AG10803 (cell line): ENCODE data around the gene BABAM2.

Source experiments
- DNase-seq: peaks from one replicate; pipeline ENCODE4 v3.0.0; 2010; ENCODE audit warnings: low read depth
- H3K4me3 ChIP-seq: 2 replicates; pipeline ENCODE4 v1.5.1; 2011; ENCODE audit warnings: mild to moderate bottlenecking, low read length, control low read depth
- TF ChIP-seq, protein P1 (sequence below): conservative IDR thresholded peaks from 2 replicates; pipeline ENCODE4 v1.5.1; 2011; ENCODE audit warnings: mild to moderate bottlenecking, low read length, control low read depth, inconsistent platforms

BABAM2 gene

DNA sequence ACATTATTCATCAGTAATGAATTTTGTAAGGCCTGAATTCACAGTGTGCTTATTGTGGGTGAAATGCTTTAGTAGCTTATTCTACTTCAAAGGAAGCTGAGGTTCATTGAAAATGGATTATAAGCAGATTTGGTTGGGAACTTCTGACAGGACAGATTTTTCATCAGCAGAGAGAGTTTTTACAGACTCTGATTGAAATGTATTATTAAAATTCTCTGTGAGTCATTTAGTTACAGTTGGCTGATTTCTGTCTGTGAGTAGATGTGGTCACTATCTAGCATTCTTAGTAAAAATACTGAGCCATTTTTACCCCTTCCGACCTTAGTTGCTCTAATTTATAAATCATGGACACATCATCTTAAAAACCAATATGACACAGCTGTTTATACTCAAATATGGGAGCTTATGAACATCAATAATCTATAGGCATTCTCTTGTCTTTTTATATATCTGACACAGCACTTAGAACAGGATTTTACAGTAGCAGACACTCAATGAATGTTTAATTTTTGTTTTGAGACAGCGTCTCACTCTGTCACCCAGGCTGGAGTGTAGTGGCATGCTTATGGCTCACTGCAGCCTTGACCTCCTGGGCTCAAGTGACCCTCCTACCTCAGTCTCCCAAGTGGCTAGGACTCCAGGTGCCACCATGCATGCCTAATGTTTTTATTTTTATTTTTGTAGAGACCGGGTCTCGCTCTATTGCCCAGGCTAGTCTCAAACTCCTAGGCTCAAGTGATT is 239.6 kb downstream of the BABAM2 start:
- TF ChIP-seq, protein P1, sequence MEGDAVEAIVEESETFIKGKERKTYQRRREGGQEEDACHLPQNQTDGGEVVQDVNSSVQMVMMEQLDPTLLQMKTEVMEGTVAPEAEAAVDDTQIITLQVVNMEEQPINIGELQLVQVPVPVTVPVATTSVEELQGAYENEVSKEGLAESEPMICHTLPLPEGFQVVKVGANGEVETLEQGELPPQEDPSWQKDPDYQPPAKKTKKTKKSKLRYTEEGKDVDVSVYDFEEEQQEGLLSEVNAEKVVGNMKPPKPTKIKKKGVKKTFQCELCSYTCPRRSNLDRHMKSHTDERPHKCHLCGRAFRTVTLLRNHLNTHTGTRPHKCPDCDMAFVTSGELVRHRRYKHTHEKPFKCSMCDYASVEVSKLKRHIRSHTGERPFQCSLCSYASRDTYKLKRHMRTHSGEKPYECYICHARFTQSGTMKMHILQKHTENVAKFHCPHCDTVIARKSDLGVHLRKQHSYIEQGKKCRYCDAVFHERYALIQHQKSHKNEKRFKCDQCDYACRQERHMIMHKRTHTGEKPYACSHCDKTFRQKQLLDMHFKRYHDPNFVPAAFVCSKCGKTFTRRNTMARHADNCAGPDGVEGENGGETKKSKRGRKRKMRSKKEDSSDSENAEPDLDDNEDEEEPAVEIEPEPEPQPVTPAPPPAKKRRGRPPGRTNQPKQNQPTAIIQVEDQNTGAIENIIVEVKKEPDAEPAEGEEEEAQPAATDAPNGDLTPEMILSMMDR = no peak
- H3K4me3 ChIP-seq = no peak overlapping the region
- peak; percentile 39 for DNase-seq

GRCh38 chr2:28133778-28134177 is 243.2 kb downstream of the BABAM2 start:
- DNase-seq = no peak
- H3K4me3 ChIP-seq = no peak overlapping the region
- TF ChIP-seq, protein P1 = no peak

GRCh38 chr2:28134262-28134812 is 243.8 kb downstream of the BABAM2 start:
- TF ChIP-seq, protein P1 = no peak
- DNase-seq = no peak
- H3K4me3 ChIP-seq = no peak overlapping the region

DNA sequence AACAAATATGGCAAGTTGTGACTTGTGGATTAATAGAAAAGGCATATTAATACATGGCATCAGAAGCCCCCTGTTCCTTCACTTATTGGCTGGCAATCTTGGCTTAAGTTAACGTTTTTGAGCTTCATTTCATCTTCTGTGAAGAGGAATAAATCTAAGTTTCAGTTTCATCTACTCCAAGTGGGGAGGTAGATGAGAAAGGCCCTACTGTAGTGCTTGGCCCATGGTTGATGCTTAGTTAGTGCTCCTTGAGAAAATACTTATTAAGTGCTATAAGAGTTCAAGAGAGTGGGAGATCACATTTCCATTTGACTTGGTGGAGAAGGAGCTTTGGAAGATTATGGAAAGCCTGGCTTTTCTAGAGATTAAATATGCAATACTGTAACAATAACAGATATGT is 244.3 kb downstream of the BABAM2 start:
- TF ChIP-seq, protein P1 = no peak
- no peak overlapping the region for H3K4me3 ChIP-seq
- DNase-seq = no peak

- H3K4me3 ChIP-seq = no peak overlapping the region
- TF ChIP-seq, protein P1 = no peak
- no peak for DNase-seq
Observed at GRCh38 chr2:28135324-28135723, 244.8 kb downstream of the BABAM2 start.

GRCh38 chr2:28135799-28136198 is 245.3 kb downstream of the BABAM2 start:
- DNase-seq = no peak
- TF ChIP-seq, protein P1 = no peak
- no peak overlapping the region for H3K4me3 ChIP-seq

GRCh38 chr2:28136556-28136955 is 246.0 kb downstream of the BABAM2 start:
- TF ChIP-seq, protein P1 = no peak

More at GRCh38 chr2:28136556-28136955, 246.0 kb downstream of the BABAM2 start:
- no peak for DNase-seq
- H3K4me3 ChIP-seq = no peak overlapping the region
